ENCODE data around the gene MAN1C1. TPM values are rescaled to one million over a fixed set of nuclear protein-coding genes. Genes with fewer than 3 reads are reported as not detected.

MAN1C1 gene
- total RNA-seq, 1 experiment from 2014 or later: 3.3 TPM

DNA sequence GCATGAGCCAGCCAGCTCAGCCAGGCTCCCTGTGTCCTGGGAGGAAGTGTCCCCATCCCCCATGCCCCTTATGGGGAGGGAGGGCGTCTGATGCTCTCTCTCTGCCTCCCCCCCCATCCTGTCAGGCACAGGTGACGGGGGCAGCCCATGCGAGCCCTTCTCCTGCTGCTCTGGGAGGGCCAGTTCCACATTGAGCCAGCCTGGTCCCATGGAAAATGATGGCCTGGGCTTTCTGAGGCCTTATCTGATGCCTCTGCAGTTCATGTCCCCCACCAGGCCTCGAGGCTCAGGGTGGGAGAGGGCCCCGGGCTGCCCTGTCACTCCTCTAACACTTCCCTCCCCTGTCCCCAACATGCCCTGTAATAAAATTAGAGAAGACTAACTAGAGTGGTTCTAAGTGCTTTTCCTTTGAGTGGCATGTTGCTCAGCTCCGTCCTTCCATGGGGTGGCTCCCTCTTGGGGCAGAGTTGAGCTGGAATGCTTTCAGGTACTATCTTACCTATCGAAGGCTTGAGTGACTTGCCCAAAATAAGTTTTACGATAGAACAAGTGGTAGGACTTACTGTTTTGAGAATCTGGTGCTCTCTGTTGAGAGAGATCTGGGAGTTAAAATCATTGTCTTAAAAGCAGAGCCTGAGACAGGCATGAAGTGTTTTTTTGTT, 201.4 kb downstream of the MAN1C1 start:
- DNase-seq (ENCODE audit: low read depth): no peak

GRCh38 chr1:25818569-25818968, 202.0 kb downstream of the MAN1C1 start:
- DNase-seq (ENCODE audit: low read depth): no peak

GRCh38 chr1:25819491-25820246, 203.1 kb downstream of the MAN1C1 start, which contains the start of gene MTFR1L:
MTFR1L (plus strand) TSS chr1:25819954; CDS start chr1:25823105, 3,151 bp downstream.
- DNase-seq (ENCODE audit: low read depth): peak; percentile 86

GRCh38 chr1:25820247-25821111, 203.9 kb downstream of the MAN1C1 start:
- DNase-seq (ENCODE audit: low read depth): peak; percentile 80

DNA sequence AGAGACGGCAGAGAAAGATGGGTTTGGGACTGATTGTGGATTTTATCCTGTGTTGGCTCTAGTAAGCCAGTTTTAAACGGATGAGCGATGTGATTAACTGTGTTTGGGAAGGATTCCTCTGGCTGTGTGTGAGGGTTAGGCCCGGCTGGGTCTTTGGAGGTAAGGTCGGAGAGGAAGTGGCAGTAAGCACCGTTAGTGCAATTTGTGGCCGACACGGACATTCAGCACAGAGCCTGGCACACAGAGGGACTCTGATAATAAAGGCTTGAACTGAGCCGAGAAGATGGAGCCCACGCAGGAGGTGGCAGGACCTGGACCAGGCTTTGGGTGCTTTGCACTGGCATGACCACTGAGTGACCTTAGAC, 204.5 kb downstream of the MAN1C1 start:
- DNase-seq (ENCODE audit: low read depth): no peak

- peak; percentile 42 for DNase-seq (ENCODE audit: low read depth)
These were observed 205.1 kb downstream of the MAN1C1 start for GRCh38 chr1:25821630-25822091.

- peak; percentile 39 for DNase-seq (ENCODE audit: low read depth)
These were observed 209.0 kb downstream of the MAN1C1 start for GRCh38 chr1:25825605-25826004.

GRCh38 chr1:25826571-25826970, 210.0 kb downstream of the MAN1C1 start:
- DNase-seq (ENCODE audit: low read depth): no peak

DNA sequence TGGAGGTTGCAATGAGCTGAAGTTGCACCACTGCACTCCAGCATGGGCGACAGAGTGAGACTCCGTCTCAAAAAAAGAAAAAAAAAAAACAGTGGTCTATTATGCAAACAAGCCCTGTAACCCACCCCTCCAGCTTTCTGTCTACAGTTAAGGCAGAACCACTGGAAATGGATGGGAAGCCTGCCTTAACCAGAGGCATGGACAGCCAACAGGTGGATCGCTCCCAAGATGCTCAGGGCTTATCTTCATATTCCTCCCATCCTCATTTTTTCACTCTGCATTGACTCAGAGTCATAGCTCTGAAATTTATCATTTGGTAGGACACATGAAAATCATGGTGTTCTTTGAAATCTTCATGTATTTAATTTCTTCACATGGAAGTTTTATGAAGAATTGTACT, 211.9 kb downstream of the MAN1C1 start:
- DNase-seq (ENCODE audit: low read depth): no peak

DNA sequence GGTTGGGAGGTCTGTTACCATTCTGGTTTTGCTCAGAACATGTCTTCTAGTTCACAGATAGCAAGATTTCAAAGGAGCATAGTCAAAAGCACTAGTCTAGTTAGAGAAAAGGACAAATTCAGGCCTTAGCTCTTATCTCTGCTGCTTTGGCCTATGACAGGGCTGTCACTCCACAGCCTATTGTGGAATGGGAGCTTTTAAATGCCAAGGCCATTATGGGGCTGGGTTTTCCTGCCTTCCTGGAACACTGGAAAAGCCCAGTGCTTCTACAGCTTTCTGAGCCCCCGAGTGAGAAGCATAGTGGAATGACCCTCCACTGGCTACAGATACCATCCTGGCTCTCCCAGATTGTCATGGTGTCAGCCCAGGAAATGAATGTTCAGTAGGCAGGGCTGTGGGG, 212.5 kb downstream of the MAN1C1 start:
- DNase-seq (ENCODE audit: low read depth): no peak

- DNase-seq (ENCODE audit: low read depth): no peak
These were observed 215.1 kb downstream of the MAN1C1 start for GRCh38 chr1:25831569-25832196.

- DNase-seq (ENCODE audit: low read depth): peak; percentile 35
These were observed 215.9 kb downstream of the MAN1C1 start for GRCh38 chr1:25832336-25833037.

DNA sequence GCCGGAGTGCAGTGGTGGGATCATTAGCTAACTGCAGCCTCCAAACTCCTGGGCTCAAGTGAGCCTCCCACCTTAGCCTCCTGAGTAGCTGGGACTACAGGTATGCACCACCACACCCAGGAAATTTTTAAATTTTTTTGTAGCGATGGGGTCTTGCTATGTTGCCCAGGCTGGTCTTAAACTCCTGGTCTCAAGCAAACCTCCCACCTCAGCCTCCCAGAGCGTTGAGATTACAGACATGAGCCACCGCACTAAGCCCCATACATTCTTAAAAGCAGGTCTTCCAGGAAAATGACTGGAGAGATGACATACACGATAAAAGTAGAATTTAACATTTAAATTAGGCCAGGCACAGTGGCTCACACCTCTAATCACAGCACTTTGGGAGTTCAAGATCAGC, 216.6 kb downstream of the MAN1C1 start:
- no peak for DNase-seq (ENCODE audit: low read depth)

Other genes with a start within 250 kb of the MAN1C1 start
- 0.42 and 1.4 TPM in 2 replicates for gene RHCE, start 196.0 kb upstream of the MAN1C1 start, total RNA-seq (2014; rRNA removed; shearing (Covaris generic))
- 16.0 and 23.5 TPM in 2 replicates for gene MACO1, start 185.9 kb upstream of the MAN1C1 start, total RNA-seq (2014; rRNA removed; shearing (Covaris generic))
- 14.1 and 16.9 TPM in 2 replicates for gene LDLRAP1, start 73.2 kb upstream of the MAN1C1 start, total RNA-seq (2014; rRNA removed; shearing (Covaris generic))
- gene SELENON, start 183.4 kb downstream of the MAN1C1 start, total RNA-seq (2014; rRNA removed; shearing (Covaris generic)): 35.6 and 62.9 TPM in 2 replicates
- 45.0 and 45.6 TPM in 2 replicates for gene MTFR1L, start 203.2 kb downstream of the MAN1C1 start, total RNA-seq (2014; rRNA removed; shearing (Covaris generic))
- 7.1 and 9.1 TPM in 2 replicates for gene AUNIP, start 242.7 kb downstream of the MAN1C1 start, total RNA-seq (2014; rRNA removed; shearing (Covaris generic))